GM19452 (cell line): ENCODE measurements around the gene NPIPA5.
"Not testable (repeated sequence)": the region's sequence is repeated elsewhere in the genome, so short reads cannot be mapped to it uniquely, and the experiment has no call there.

ENCODE experiments used
- ATAC-seq: cut with Tn5 transposase; IDR thresholded peaks from one replicate; pipeline ENCODE4 v1.9.1; 2021; ENCODE audit not compliant: unreplicated experiment

NPIPA5 gene

GRCh38 chr16:15393025-15393424 is 14.9 kb upstream of the NPIPA5 start:
- ATAC-seq = not testable (repeated sequence)

- ATAC-seq = not testable (repeated sequence)
These were observed 11.8 kb upstream of the NPIPA5 start for GRCh38 chr16:15389916-15390315.

- ATAC-seq = not testable (repeated sequence)
These were observed 10.0 kb upstream of the NPIPA5 start for GRCh38 chr16:15388060-15388459.

DNA sequence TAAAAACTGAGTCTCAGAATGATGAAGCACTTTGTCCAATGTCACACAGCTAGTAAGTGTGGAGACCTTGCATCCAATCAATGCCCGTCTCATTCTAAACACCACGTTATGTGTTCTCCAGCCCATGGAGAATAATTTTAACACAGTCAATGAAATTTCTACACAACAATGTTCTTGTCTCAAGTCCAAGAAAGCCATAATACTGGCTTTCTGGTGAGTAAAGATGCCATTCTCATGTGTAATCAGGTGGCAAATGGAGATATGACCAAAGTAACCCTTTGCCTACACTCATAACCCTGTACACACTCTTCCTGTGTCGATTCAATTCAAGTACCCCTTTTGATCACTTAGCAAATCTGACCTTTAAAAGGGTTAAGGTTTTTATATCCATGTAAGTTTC is 4.7 kb upstream of the NPIPA5 start:
- not testable (repeated sequence) for ATAC-seq

DNA sequence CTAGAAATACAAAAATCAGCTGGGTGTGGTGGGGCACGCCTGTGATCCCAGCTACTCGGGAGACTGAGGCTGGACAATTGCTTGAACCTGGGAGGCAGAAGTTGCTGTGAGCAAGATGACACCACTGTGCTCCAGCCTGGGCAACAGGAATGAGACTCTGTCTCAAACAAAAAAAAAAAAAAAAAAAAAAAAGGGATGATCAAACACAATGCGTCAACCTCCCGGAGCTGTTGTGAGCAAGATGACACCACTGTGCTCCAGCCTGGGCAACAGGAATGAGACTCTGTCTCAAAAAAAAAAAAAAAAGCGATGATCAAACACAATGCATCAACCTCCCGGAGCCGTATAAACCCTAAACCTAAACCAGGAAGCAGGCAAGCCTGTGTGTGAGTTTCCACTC is 20.6 kb downstream of the NPIPA5 start:
- ATAC-seq = not testable (repeated sequence)

- ATAC-seq = not testable (repeated sequence)
These were observed 23.2 kb downstream of the NPIPA5 start for GRCh38 chr16:15354846-15355245.

GRCh38 chr16:15352852-15353251 is 25.2 kb downstream of the NPIPA5 start:
- ATAC-seq = not testable (repeated sequence)

- ATAC-seq = not testable (repeated sequence)
These were observed 26.3 kb downstream of the NPIPA5 start for GRCh38 chr16:15351745-15352144.

DNA sequence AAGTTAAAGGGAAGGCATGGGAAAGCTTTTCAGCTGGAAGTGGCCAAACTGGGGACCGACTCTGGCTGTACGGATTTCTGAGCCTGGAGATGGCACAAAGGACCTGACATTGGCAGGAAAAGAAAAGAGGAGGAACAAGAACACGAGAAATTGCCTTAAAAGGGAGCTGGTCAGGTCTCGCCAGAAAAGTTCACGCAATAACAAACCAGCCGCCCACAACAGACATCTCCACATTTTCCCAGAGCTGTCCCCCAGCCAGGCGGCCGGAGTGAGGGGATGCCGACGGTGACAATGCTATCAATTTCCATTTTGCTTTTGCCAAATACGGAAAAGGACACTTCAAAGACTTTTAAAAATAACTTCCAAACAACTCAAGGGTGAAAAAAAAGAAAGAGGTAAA is 26.8 kb downstream of the NPIPA5 start:
- ATAC-seq = not testable (repeated sequence)

GRCh38 chr16:15348721-15349120 is 29.4 kb downstream of the NPIPA5 start:
- ATAC-seq = not testable (repeated sequence)

DNA sequence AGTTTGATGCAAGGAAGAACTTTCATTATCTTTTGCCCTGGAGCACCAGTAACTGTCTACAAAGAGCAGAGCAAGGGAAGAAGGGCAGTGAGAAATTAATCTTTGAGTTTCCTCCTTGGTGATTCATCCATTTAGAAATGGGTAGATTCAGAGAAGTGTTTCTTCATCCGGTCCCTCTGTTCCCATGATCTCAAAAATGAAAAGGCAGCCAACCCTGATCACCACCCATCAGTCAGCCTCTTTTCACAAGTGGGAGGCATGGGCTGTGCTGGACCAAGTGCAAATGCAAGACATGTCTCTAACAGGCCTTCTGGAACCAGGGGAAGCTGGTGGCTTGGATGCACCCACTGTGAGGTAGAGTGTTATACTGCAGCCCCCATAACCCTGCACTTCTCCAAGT is 35.8 kb downstream of the NPIPA5 start:
- not testable (repeated sequence) for ATAC-seq

- not testable (repeated sequence) for ATAC-seq
These were observed 39.1 kb downstream of the NPIPA5 start for GRCh38 chr16:15338986-15339385.

DNA sequence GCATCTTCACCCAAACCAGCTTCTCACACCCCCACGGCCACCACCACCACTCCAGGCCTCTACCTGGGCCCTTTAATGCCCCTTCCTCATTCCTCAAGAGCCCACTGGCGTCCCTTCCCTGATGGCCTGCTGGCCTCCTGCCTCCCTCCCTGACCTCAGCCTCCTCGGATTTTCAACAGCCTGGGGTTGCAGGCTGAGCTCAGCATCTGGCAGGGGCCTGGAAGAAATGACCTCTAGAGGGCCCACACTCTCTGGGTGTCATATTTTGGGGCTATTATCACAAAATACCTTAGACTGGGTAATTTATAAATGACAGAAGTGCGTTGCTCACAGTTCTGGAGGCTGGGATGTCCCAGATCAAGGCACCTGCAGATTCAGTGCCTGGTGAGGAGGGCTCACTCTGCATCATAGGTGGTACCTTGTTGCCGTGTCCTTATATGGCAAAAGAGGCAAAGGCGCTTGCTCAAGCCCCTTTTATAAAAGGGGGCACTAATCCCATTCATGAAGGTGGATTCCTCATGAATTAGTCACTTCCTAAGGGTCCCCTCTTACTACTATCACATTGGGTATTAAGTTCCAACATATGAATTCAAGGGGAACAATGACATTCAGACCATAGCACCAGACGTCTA is 40.0 kb downstream of the NPIPA5 start:
- not testable (repeated sequence) for ATAC-seq

DNA sequence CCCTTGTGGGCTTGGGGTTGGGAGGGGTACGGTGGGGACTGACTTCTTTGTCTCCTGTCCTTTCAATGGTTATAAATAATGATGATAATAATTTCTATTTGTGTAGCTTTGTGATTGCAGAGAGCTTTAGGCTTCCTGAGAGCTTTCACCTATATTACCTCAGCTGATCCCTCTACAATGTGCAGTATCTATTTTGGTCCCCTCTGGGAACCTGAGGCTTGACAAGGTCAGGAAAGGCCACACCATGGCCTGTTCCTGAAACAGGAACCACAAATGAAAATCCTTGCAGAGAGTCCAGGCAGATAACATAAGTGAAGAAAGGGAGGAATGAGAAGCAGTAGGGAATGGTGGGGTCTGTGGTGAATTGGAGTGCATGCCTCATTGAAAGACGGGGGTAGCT is 42.5 kb downstream of the NPIPA5 start:
- not testable (repeated sequence) for ATAC-seq

DNA sequence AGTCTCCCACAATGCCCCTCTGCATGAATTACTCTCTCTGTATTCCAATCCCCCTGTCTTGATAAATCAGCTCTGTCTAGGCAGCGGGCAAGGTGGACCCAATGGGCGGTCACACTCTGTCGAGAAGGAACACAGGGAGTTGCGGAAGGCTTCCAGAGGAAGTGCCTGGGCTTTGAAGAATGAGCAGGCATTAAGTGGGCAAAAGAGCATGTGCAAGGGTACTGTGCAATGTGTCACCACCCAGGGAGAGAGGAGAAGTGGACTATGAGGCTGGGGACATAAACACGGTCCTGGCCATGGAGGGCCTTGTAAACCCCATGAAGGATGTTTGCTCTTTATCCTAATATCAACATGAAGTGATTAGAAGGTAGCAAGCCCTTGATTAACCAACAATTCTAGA is 44.1 kb downstream of the NPIPA5 start:
- ATAC-seq = not testable (repeated sequence)

DNA sequence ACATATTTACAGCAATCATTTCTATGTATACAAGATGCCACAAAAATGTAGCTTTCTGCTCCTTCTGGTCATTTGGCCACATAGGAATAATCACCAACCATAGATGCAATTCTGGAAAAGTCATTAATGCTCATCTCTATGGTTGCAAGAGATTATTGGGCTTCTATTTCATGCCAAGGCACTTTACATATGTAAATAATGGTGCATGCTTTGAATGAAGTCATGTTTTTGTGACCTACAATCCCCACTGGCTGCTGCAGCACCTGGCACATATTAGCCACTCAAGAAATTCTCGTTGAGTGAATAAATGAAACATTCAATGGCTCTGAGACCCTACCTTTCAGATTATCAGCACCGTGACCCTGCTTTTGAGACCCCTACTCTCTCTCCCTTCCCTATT is 47.1 kb downstream of the NPIPA5 start:
- not testable (repeated sequence) for ATAC-seq

DNA sequence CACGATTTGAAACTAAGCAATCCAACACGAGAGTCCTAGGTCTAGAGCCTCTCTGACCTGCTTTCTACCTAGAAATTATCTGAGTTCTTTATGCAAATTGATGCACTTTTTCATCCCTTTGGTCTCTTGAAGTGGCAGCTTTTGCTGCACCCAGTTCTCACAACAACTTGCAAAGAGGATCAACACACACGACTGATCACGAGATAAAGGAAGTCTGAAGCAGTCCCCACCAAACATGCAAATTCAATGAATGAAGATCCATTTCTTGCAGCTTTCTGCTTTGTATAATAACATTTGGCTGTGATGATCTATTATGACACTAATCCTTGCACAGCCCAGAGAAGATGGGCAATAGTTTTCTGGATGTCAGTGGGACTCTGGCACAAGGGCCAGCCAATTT is 53.1 kb downstream of the NPIPA5 start:
- ATAC-seq = not testable (repeated sequence)

- not testable (repeated sequence) for ATAC-seq
These were observed 54.7 kb downstream of the NPIPA5 start for GRCh38 chr16:15323373-15323772.

DNA sequence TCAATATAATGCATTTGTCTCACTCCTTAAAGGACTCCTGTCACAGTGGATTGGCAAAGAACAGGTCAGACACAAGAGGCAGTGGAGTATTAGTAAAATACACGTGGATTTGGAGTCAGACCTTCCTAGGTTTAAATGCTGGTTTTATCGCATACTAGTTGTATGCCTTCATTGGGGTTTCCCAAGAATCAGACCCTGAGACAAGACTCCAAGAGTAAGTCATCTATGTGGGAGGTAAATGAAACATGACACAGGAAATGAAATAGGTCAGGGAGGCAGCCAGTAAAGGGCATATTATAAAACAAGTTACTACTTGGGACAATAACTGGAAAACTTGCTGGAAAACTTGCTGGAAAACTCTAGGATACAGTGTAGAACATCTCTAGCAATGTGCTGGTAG is 56.9 kb downstream of the NPIPA5 start:
- not testable (repeated sequence) for ATAC-seq

DNA sequence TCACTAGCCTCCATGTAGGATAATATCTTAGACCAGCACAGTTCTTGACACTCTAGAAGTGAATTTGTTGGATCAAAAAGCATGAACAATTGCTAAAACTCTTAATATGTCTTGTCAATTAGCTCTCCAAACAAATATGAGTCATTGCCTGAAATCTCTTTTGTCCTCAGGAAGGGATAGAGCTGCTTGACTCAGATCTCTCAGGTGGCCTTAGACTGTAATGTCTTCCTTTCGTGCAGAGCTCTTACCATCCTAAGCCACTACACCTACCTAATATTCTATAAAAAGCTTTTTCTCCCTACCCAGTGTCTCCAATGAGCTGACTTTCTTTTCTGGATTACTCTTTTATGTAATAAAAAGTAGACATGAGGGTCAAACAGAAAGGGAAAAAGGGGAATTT is 63.5 kb downstream of the NPIPA5 start:
- ATAC-seq = not testable (repeated sequence)
